H9 (cell line): ENCODE measurements around the gene RNU7-1. TPM values are rescaled to one million over a fixed set of nuclear protein-coding genes. Genes with fewer than 3 reads are reported as not detected.

ENCODE experiments used
- DNase-seq: peaks from one replicate; pipeline ENCODE4 v3.0.0-alpha.2; 2017
- H2AFZ ChIP-seq: one replicate; pipeline ENCODE4 v1.6.1; 2013; ENCODE audit warnings: mild to moderate bottlenecking, low read length, control low read depth, moderate library complexity
- H2AK5ac ChIP-seq: 2 replicates; pipeline ENCODE4 v1.6.1; 2013; ENCODE audit warnings: low read length, control low read depth, mixed read lengths; ENCODE audit not compliant: insufficient read length
- H2BK120ac ChIP-seq: one replicate; pipeline ENCODE4 v1.6.1; 2013; ENCODE audit warnings: low read depth, mild to moderate bottlenecking, low read length, control low read depth, inconsistent platforms; ENCODE audit not compliant: poor library complexity, severe bottlenecking
- H2BK12ac ChIP-seq: 2 replicates; pipeline ENCODE4 v1.6.1; 2013; ENCODE audit warnings: low read length, control low read depth, mixed read lengths, low read depth; ENCODE audit not compliant: insufficient read length
- H2BK15ac ChIP-seq: 2 replicates; pipeline ENCODE4 v1.6.1; 2013; ENCODE audit warnings: low read depth, low read length, control low read depth
- H2BK20ac ChIP-seq: one replicate; pipeline ENCODE4 v1.6.1; 2013; ENCODE audit warnings: low read depth, mild to moderate bottlenecking, low read length, control low read depth, inconsistent platforms; ENCODE audit not compliant: poor library complexity, severe bottlenecking
- H2BK5ac ChIP-seq: 2 replicates; pipeline ENCODE4 v1.6.1; 2013; ENCODE audit warnings: low read length, control low read depth, mixed read lengths; ENCODE audit not compliant: insufficient read length
- H3K14ac ChIP-seq: 2 replicates; pipeline ENCODE4 v1.6.1; 2013; ENCODE audit warnings: low read length, control low read depth; ENCODE audit not compliant: insufficient read depth
- H3K18ac ChIP-seq: 2 replicates; pipeline ENCODE4 v1.6.1; 2013; ENCODE audit warnings: low read depth, mild to moderate bottlenecking, mixed read lengths, low read length, control low read depth; ENCODE audit not compliant: insufficient read length
- H3K23ac ChIP-seq: 2 replicates; pipeline ENCODE4 v1.6.1; 2013; ENCODE audit warnings: low read length, control low read depth, mixed read lengths, low read depth; ENCODE audit not compliant: insufficient read length
- H3K23me2 ChIP-seq: 2 replicates; pipeline ENCODE4 v1.6.1; 2013; ENCODE audit warnings: low read depth, mild to moderate bottlenecking, mixed read lengths, low read length, control low read depth; ENCODE audit not compliant: insufficient read length, poor library complexity, severe bottlenecking
- H3K27ac ChIP-seq: 2 replicates; pipeline ENCODE4 v1.5.1; 2013; ENCODE audit warnings: low read length, control low read depth, mixed read lengths, low read depth; ENCODE audit not compliant: insufficient read length
- H3K27me3 ChIP-seq: 2 replicates; pipeline ENCODE4 v1.6.1; 2013; ENCODE audit warnings: low read length, control low read depth, inconsistent platforms; ENCODE audit not compliant: insufficient read depth
- H3K4ac ChIP-seq: 2 replicates; pipeline ENCODE4 v1.6.1; 2013; ENCODE audit warnings: low read depth, mild to moderate bottlenecking, control low read depth, inconsistent platforms, low read length, moderate library complexity
- H3K4me1 ChIP-seq: 2 replicates; pipeline ENCODE4 v1.6.1; 2013; ENCODE audit warnings: low read length, control low read depth, inconsistent platforms; ENCODE audit not compliant: insufficient read depth
- H3K4me2 ChIP-seq: 2 replicates; pipeline ENCODE4 v1.6.1; 2013; ENCODE audit warnings: low read length, control low read depth, mixed read lengths; ENCODE audit not compliant: insufficient read length, insufficient read depth
- H3K56ac ChIP-seq: 2 replicates; pipeline ENCODE4 v1.6.1; 2013; ENCODE audit warnings: low read depth, mild to moderate bottlenecking, mixed read lengths, low read length, control low read depth; ENCODE audit not compliant: insufficient read length
- H3K79me1 ChIP-seq: 2 replicates; pipeline ENCODE4 v1.6.1; 2013; ENCODE audit warnings: low read depth, mild to moderate bottlenecking, moderate library complexity, low read length, control low read depth, inconsistent platforms; ENCODE audit not compliant: insufficient read depth, poor library complexity, severe bottlenecking
- H3K79me2 ChIP-seq: 2 replicates; pipeline ENCODE4 v1.6.1; 2013; ENCODE audit warnings: low read length, control low read depth, inconsistent platforms; ENCODE audit not compliant: insufficient read depth
- H3K9ac ChIP-seq: 2 replicates; pipeline ENCODE4 v1.6.1; 2013; ENCODE audit warnings: low read length, control low read depth, mixed read lengths; ENCODE audit not compliant: insufficient read length; ENCODE audit errors: extremely low read depth
- H3K9me3 ChIP-seq: one replicate; pipeline ENCODE4 v1.6.1; 2013; ENCODE audit warnings: low read depth, low read length, inconsistent platforms; ENCODE audit not compliant: control insufficient read depth
- H3T11ph ChIP-seq: one replicate; pipeline ENCODE4 v1.6.1; 2013; ENCODE audit warnings: mild to moderate bottlenecking, low read length, control low read depth, inconsistent platforms
- H4K20me1 ChIP-seq: one replicate; pipeline ENCODE4 v1.6.1; 2013; ENCODE audit not compliant: control insufficient read depth, insufficient read length, insufficient read depth
- H4K5ac ChIP-seq: 2 replicates; pipeline ENCODE4 v1.6.1; 2013; ENCODE audit warnings: low read depth, mild to moderate bottlenecking, mixed read lengths, low read length, control low read depth; ENCODE audit not compliant: insufficient read length
- H4K8ac ChIP-seq: replicated peaks from 2 replicates; pipeline ENCODE4 v1.6.1; 2013; ENCODE audit warnings: low read length, control low read depth, mixed read lengths, low read depth; ENCODE audit not compliant: insufficient read length
- H4K91ac ChIP-seq: 2 replicates; pipeline ENCODE4 v1.6.1; 2013; ENCODE audit warnings: low read depth, mild to moderate bottlenecking, moderate library complexity, mixed read lengths, low read length, control low read depth; ENCODE audit not compliant: insufficient read length
- H3K27ac Mint-ChIP-seq, 3 experiments: 2 replicates in 2 of 3; 3 replicates in 1 of 3; pipeline ENCODE4 v1.8.0; 2020 to 2021; ENCODE audit warnings: mixed read lengths in 3 of 3, mild to moderate bottlenecking in 1 of 3, moderate library complexity in 1 of 3
- H3K27me3 Mint-ChIP-seq: 2 replicates; pipeline ENCODE4 v1.8.0; 2021; ENCODE audit warnings: low read depth, mild to moderate bottlenecking, moderate library complexity, mixed read lengths
- H3K36me3 Mint-ChIP-seq, 3 experiments: 2 replicates in 2 of 3; 3 replicates in 1 of 3; pipeline ENCODE4 v1.8.0; 2020 to 2021; ENCODE audit warnings: low read depth in 3 of 3, mixed read lengths in 3 of 3; ENCODE audit not compliant: insufficient read depth in 1 of 3
- H3K4me1 Mint-ChIP-seq, 2 experiments: 2 replicates each; pipeline ENCODE4 v1.8.0; 2020; ENCODE audit warnings: mixed read lengths in 2 of 2
- H3K4me3 Mint-ChIP-seq, 2 experiments: 2 replicates in 1 of 2; 3 replicates in 1 of 2; pipeline ENCODE4 v1.8.0; 2020 to 2021; ENCODE audit warnings: mild to moderate bottlenecking in 2 of 2, mixed read lengths in 2 of 2, moderate library complexity in 1 of 2
- H3K9me3 Mint-ChIP-seq, 2 experiments: 2 replicates in 1 of 2; 3 replicates in 1 of 2; pipeline ENCODE4 v1.8.0; 2020; ENCODE audit warnings: mild to moderate bottlenecking in 2 of 2, mixed read lengths in 2 of 2, moderate library complexity in 1 of 2
- CTCF ChIP-seq: fragments of 200-600 bp; sonication (generic); conservative IDR thresholded peaks from 3 replicates; pipeline ENCODE4 v1.8.0; 2021; ENCODE audit warnings: antibody characterized with exemption, mild to moderate bottlenecking
- WGBS: extraction: QIAGEN DNeasy Blood & Tissue Kit; methylation state at CpG from one replicate; pipeline ENCODE4 v1.1.7; 2013; ENCODE audit warnings: missing lambda C conversion rate, low lambda C conversion rate, mixed read lengths; ENCODE audit not compliant: insufficient read length; ENCODE audit errors: extremely low coverage; 5-methylcytosine and 5-hydroxymethylcytosine counted together
- total RNA-seq: library from RNA; stranded (reverse); gene quantifications from 2 replicates; pipeline ENCODE4 v1.2.1, GENCODE V29; 2021

Gene RNU7-1
- total RNA-seq, 1 experiment from 2014 or later: not detected

GRCh38 chr12:6914947-6915788 is 28.4 kb upstream of the RNU7-1 start:
- H4K20me1 ChIP-seq: no peaks in the 10 kb centered on the region
- no peak overlapping the region for H4K5ac ChIP-seq
- no peaks in the 10 kb centered on the region for H3K27me3 ChIP-seq
- no peak for TF ChIP-seq CTCF
- H3K36me3 Mint-ChIP-seq: peaks cover 26 to 41% (median 41%) of the 10 kb centered on the region in 3 experiments
- H4K8ac ChIP-seq: no peak overlapping the region
- no peak overlapping the region for H2BK12ac ChIP-seq
- H4K91ac ChIP-seq: no peak overlapping the region
- peaks cover 29 to 47% of the 10 kb centered on the region in 2 experiments for H3K4me1 Mint-ChIP-seq
- H2BK20ac ChIP-seq: no peak overlapping the region
- no CpG with 5 or more reads among the region's 29 CpGs for WGBS
- no peak overlapping the region for H3K23ac ChIP-seq
- no peak overlapping the region for H2BK15ac ChIP-seq
- no peak overlapping the region for H3K14ac ChIP-seq
- H2BK5ac ChIP-seq: no peak overlapping the region
- H3K9me3 ChIP-seq: no peaks in the 10 kb centered on the region
- H3K4me1 ChIP-seq: no peaks in the 10 kb centered on the region; the same call in 1 of the 2 replicates
- peak overlapping the region; percentile 70 for H3K4me2 ChIP-seq
- no peak overlapping the region for H3T11ph ChIP-seq
- H2BK120ac ChIP-seq: no peak overlapping the region
- peaks cover 16% of the 10 kb centered on the region for H3K23me2 ChIP-seq
- no peak overlapping the region for H3K18ac ChIP-seq
- H2AK5ac ChIP-seq: no peak overlapping the region
- H3K27ac ChIP-seq: no peak overlapping the region
- H2AFZ ChIP-seq: no peak overlapping the region
- H3K27me3 Mint-ChIP-seq: peaks cover 17% of the 10 kb centered on the region
- H3K9me3 Mint-ChIP-seq: no peaks in the 10 kb centered on the region
- peaks cover 6% of the 10 kb centered on the region for H3K79me1 ChIP-seq
- peak overlapping the region; percentile 71 to 96 (median 94) for H3K27ac Mint-ChIP-seq
- no peak overlapping the region for H3K4ac ChIP-seq
- peak; percentile 86 for DNase-seq
- peak overlapping the region; percentile 92 to 94 for H3K4me3 Mint-ChIP-seq
- H3K9ac ChIP-seq: peak overlapping the region; percentile 9
- H3K79me2 ChIP-seq: no peaks in the 10 kb centered on the region
- no peak overlapping the region for H3K56ac ChIP-seq
